ENCODE results near the gene NUP50.

The NUP50 gene

GRCh38 chr22:45142376-45142775 is 21.3 kb upstream of the NUP50 start:
- H3K9ac ChIP-seq (ENCODE audit: low read length) = no peak overlapping the region
- no peaks in the 10 kb centered on the region for H3K4me1 ChIP-seq (ENCODE audit: control insufficient read depth, insufficient read depth, low read length)
- H3K36me3 ChIP-seq (ENCODE audit: control insufficient read depth, insufficient read depth, low read length) = no peaks in the 10 kb centered on the region
- no peak overlapping the region for H3K4me3 ChIP-seq (ENCODE audit: low read length)
- H3K9me3 ChIP-seq (ENCODE audit: control insufficient read depth, low read length) = no peaks in the 10 kb centered on the region
- no peaks in the 10 kb centered on the region for H3K27me3 ChIP-seq (ENCODE audit: control insufficient read depth, insufficient read depth, low read length)

GRCh38 chr22:45144916-45145315 is 18.8 kb upstream of the NUP50 start:
- no peaks in the 10 kb centered on the region for H3K4me1 ChIP-seq (ENCODE audit: control insufficient read depth, insufficient read depth, low read length)
- no peaks in the 10 kb centered on the region for H3K36me3 ChIP-seq (ENCODE audit: control insufficient read depth, insufficient read depth, low read length)
- H3K9ac ChIP-seq (ENCODE audit: low read length) = no peak overlapping the region
- H3K4me3 ChIP-seq (ENCODE audit: low read length) = no peak overlapping the region
- H3K27me3 ChIP-seq (ENCODE audit: control insufficient read depth, insufficient read depth, low read length) = no peaks in the 10 kb centered on the region
- no peaks in the 10 kb centered on the region for H3K9me3 ChIP-seq (ENCODE audit: control insufficient read depth, low read length)

- H3K36me3 ChIP-seq (ENCODE audit: control insufficient read depth, insufficient read depth, low read length) = no peaks in the 10 kb centered on the region
- no peak overlapping the region for H3K4me3 ChIP-seq (ENCODE audit: low read length)
- peaks cover 8% of the 10 kb centered on the region for H3K4me1 ChIP-seq (ENCODE audit: control insufficient read depth, insufficient read depth, low read length)
- no peaks in the 10 kb centered on the region for H3K9me3 ChIP-seq (ENCODE audit: control insufficient read depth, low read length)
- H3K27me3 ChIP-seq (ENCODE audit: control insufficient read depth, insufficient read depth, low read length) = no peaks in the 10 kb centered on the region
- H3K9ac ChIP-seq (ENCODE audit: low read length) = no peak overlapping the region
Measured at GRCh38 chr22:45149671-45150070, 14.1 kb upstream of the NUP50 start.

- Histone ChIP-seq H3K4me1 (ENCODE audit: control insufficient read depth, insufficient read depth, low read length) (peaks cover 13% of the 10 kb centered on the region), H3K4me3 (ENCODE audit: low read length) (no peak overlapping the region), H3K36me3 (ENCODE audit: control insufficient read depth, insufficient read depth, low read length) (no peaks in the 10 kb centered on the region), H3K9ac (ENCODE audit: low read length) (no peak overlapping the region), H3K9me3 (ENCODE audit: control insufficient read depth, low read length) (no peaks in the 10 kb centered on the region), H3K27me3 (ENCODE audit: control insufficient read depth, insufficient read depth, low read length) (no peaks in the 10 kb centered on the region)
Measured at GRCh38 chr22:45150139-45150538, 13.6 kb upstream of the NUP50 start.

- H3K9ac ChIP-seq (ENCODE audit: low read length) = no peak overlapping the region
- H3K27me3 ChIP-seq (ENCODE audit: control insufficient read depth, insufficient read depth, low read length) = no peaks in the 10 kb centered on the region
Measured at GRCh38 chr22:45151503-45151902, 12.2 kb upstream of the NUP50 start.

GRCh38 chr22:45154383-45154782 is 9.3 kb upstream of the NUP50 start:
- H3K9me3 ChIP-seq (ENCODE audit: control insufficient read depth, low read length) = no peaks in the 10 kb centered on the region
- no peak overlapping the region for H3K9ac ChIP-seq (ENCODE audit: low read length)
- H3K4me1 ChIP-seq (ENCODE audit: control insufficient read depth, insufficient read depth, low read length) = peaks cover 41% of the 10 kb centered on the region
- no peaks in the 10 kb centered on the region for H3K27me3 ChIP-seq (ENCODE audit: control insufficient read depth, insufficient read depth, low read length)
- no peak overlapping the region for H3K4me3 ChIP-seq (ENCODE audit: low read length)
- H3K36me3 ChIP-seq (ENCODE audit: control insufficient read depth, insufficient read depth, low read length) = no peaks in the 10 kb centered on the region

More at GRCh38 chr22:45151503-45151902, 12.2 kb upstream of the NUP50 start:
- Histone ChIP-seq H3K9me3 (ENCODE audit: control insufficient read depth, low read length) (no peaks in the 10 kb centered on the region), H3K36me3 (ENCODE audit: control insufficient read depth, insufficient read depth, low read length) (no peaks in the 10 kb centered on the region), H3K4me1 (ENCODE audit: control insufficient read depth, insufficient read depth, low read length) (peaks cover 14% of the 10 kb centered on the region), H3K4me3 (ENCODE audit: low read length) (no peak overlapping the region)

- no peak overlapping the region for H3K4me3 ChIP-seq (ENCODE audit: low read length)
- no peaks in the 10 kb centered on the region for H3K9me3 ChIP-seq (ENCODE audit: control insufficient read depth, low read length)
- no peaks in the 10 kb centered on the region for H3K27me3 ChIP-seq (ENCODE audit: control insufficient read depth, insufficient read depth, low read length)
- no peaks in the 10 kb centered on the region for H3K36me3 ChIP-seq (ENCODE audit: control insufficient read depth, insufficient read depth, low read length)
- peaks cover 45% of the 10 kb centered on the region for H3K4me1 ChIP-seq (ENCODE audit: control insufficient read depth, insufficient read depth, low read length)
- no peak overlapping the region for H3K9ac ChIP-seq (ENCODE audit: low read length)
Measured at GRCh38 chr22:45155050-45155840, 8.5 kb upstream of the NUP50 start.

GRCh38 chr22:45157907-45158306 is 5.8 kb upstream of the NUP50 start:
- Histone ChIP-seq H3K4me1 (ENCODE audit: control insufficient read depth, insufficient read depth, low read length) (peaks cover 59% of the 10 kb centered on the region), H3K9ac (ENCODE audit: low read length) (no peak overlapping the region), H3K36me3 (ENCODE audit: control insufficient read depth, insufficient read depth, low read length) (no peaks in the 10 kb centered on the region), H3K4me3 (ENCODE audit: low read length) (no peak overlapping the region), H3K27me3 (ENCODE audit: control insufficient read depth, insufficient read depth, low read length) (no peaks in the 10 kb centered on the region), H3K9me3 (ENCODE audit: control insufficient read depth, low read length) (no peaks in the 10 kb centered on the region)

GRCh38 chr22:45159652-45160462 is 3.9 kb upstream of the NUP50 start:
- H3K36me3 ChIP-seq (ENCODE audit: control insufficient read depth, insufficient read depth, low read length) = no peaks in the 10 kb centered on the region
- H3K27me3 ChIP-seq (ENCODE audit: control insufficient read depth, insufficient read depth, low read length) = no peaks in the 10 kb centered on the region
- H3K4me3 ChIP-seq (ENCODE audit: low read length) = no peak overlapping the region
- H3K9ac ChIP-seq (ENCODE audit: low read length) = no peak overlapping the region
- peaks cover 54% of the 10 kb centered on the region for H3K4me1 ChIP-seq (ENCODE audit: control insufficient read depth, insufficient read depth, low read length)
- no peaks in the 10 kb centered on the region for H3K9me3 ChIP-seq (ENCODE audit: control insufficient read depth, low read length)

- Histone ChIP-seq H3K9me3 (ENCODE audit: control insufficient read depth, low read length) (no peaks in the 10 kb centered on the region), H3K4me3 (ENCODE audit: low read length) (peak overlapping the region; percentile 39), H3K4me1 (ENCODE audit: control insufficient read depth, insufficient read depth, low read length) (peaks cover 56% of the 10 kb centered on the region), H3K9ac (ENCODE audit: low read length) (peak overlapping the region; percentile 77), H3K27me3 (ENCODE audit: control insufficient read depth, insufficient read depth, low read length) (no peaks in the 10 kb centered on the region), H3K36me3 (ENCODE audit: control insufficient read depth, insufficient read depth, low read length) (no peaks in the 10 kb centered on the region)
Measured at GRCh38 chr22:45162531-45162930, 1.2 kb upstream of the NUP50 start.

GRCh38 chr22:45163099-45163450 is 650 bp upstream of the NUP50 start:
- Histone ChIP-seq H3K36me3 (ENCODE audit: control insufficient read depth, insufficient read depth, low read length) (no peaks in the 10 kb centered on the region), H3K27me3 (ENCODE audit: control insufficient read depth, insufficient read depth, low read length) (no peaks in the 10 kb centered on the region), H3K9me3 (ENCODE audit: control insufficient read depth, low read length) (no peaks in the 10 kb centered on the region), H3K4me3 (ENCODE audit: low read length) (peak overlapping the region; percentile 39), H3K9ac (ENCODE audit: low read length) (peak overlapping the region; percentile 77), H3K4me1 (ENCODE audit: control insufficient read depth, insufficient read depth, low read length) (peaks cover 50% of the 10 kb centered on the region)

- peak overlapping the region; percentile 37 for H3K4me3 ChIP-seq (ENCODE audit: low read length)
Measured at GRCh38 chr22:45164270-45165088, 754 bp downstream of the NUP50 start.

More at GRCh38 chr22:45164270-45165088, 754 bp downstream of the NUP50 start:
- no peaks in the 10 kb centered on the region for H3K36me3 ChIP-seq (ENCODE audit: control insufficient read depth, insufficient read depth, low read length)
- no peaks in the 10 kb centered on the region for H3K27me3 ChIP-seq (ENCODE audit: control insufficient read depth, insufficient read depth, low read length)
- peaks cover 37% of the 10 kb centered on the region for H3K4me1 ChIP-seq (ENCODE audit: control insufficient read depth, insufficient read depth, low read length)
- peak overlapping the region; percentile 85 for H3K9ac ChIP-seq (ENCODE audit: low read length)
- H3K9me3 ChIP-seq (ENCODE audit: control insufficient read depth, low read length) = no peaks in the 10 kb centered on the region

Data from mucosa of stomach (tissue), 1 donor.